HepG2 (cell line): ENCODE measurements around the gene PHF21B.

Experiments used
- ATF6 ChIP-seq: sonication (generic); formaldehyde crosslinking; conservative IDR thresholded peaks from 2 replicates; pipeline ENCODE4 v1.4.0; 2020; ENCODE audit warnings: missing genetic modification reagents
- CTCF ChIP-seq: sonication (generic); formaldehyde crosslinking; IDR thresholded peaks from 2 replicates; pipeline ENCODE4 v1.5.0; 2020; ENCODE audit warnings: mild to moderate bottlenecking, missing genetic modification reagents, moderate library complexity
- E2F1 ChIP-seq: sonication (generic); formaldehyde crosslinking; IDR thresholded peaks from 2 replicates; pipeline ENCODE4 v1.5.0; 2020; ENCODE audit warnings: missing genetic modification reagents
- KMT2B ChIP-seq: IDR thresholded peaks from 2 replicates; pipeline ENCODE4 v1.6.1; 2016; ENCODE audit warnings: missing genetic modification reagents, missing compliant biosample characterization
- MIER2 ChIP-seq: IDR thresholded peaks from 2 replicates; pipeline ENCODE4 v1.6.1; 2016; ENCODE audit warnings: missing biosample characterization, missing genetic modification reagents
- POLR2AphosphoS2 ChIP-seq: IDR thresholded peaks from 2 replicates; pipeline ENCODE4 v1.6.1; 2011; ENCODE audit warnings: low read depth, low read length, improper control_type of control experiment
- TBP ChIP-seq: sonication (generic); formaldehyde crosslinking; IDR thresholded peaks from 2 replicates; pipeline ENCODE4 v1.5.0; 2020; ENCODE audit warnings: missing genetic modification reagents
- TEF ChIP-seq: sonication (generic); formaldehyde crosslinking; IDR thresholded peaks from 2 replicates; pipeline ENCODE4 v1.5.0; 2020; ENCODE audit warnings: missing genetic modification reagents
- TP53 ChIP-seq: sonication (generic); formaldehyde crosslinking; conservative IDR thresholded peaks from 2 replicates; pipeline ENCODE4 v1.4.0; 2020; ENCODE audit warnings: missing genetic modification reagents
- ZNF142 ChIP-seq: sonication (generic); formaldehyde crosslinking; IDR thresholded peaks from 2 replicates; pipeline ENCODE4 v1.4.0; 2020; ENCODE audit warnings: missing genetic modification reagents
- ZNF143 ChIP-seq: sonication (generic); formaldehyde crosslinking; IDR thresholded peaks from 2 replicates; pipeline ENCODE4 v1.4.0; 2020; ENCODE audit warnings: missing genetic modification reagents
- ZNF44 ChIP-seq: sonication (generic); formaldehyde crosslinking; IDR thresholded peaks from 2 replicates; pipeline ENCODE4 v1.5.1; 2020; ENCODE audit warnings: mild to moderate bottlenecking, missing genetic modification reagents

GRCh38 chr22:44999231-44999630, 10.6 kb downstream of the PHF21B start:
- no peak for TF ChIP-seq ATF6 (CRISPR knock-in tag)
- no peak for TF ChIP-seq E2F1 (CRISPR knock-in tag)
- TF ChIP-seq TBP: no peak
- TF ChIP-seq CTCF: no peak
- no peak for TF ChIP-seq ZNF143 (CRISPR knock-in tag)
- TF ChIP-seq ZNF142: no peak
- TF ChIP-seq TEF: no peak
- TF ChIP-seq POLR2AphosphoS2: no peak
- no peak for TF ChIP-seq TP53 (CRISPR knock-in tag)
- no peak for TF ChIP-seq KMT2B
- TF ChIP-seq ZNF44 (CRISPR knock-in tag): no peak
- TF ChIP-seq MIER2 (CRISPR knock-in tag): no peak
